DOHH2 (cell line): ENCODE data around the gene TEX19.

Source experiments
- H3F3A ChIP-seq: fragments of 200-600 bp; sonication (generic), shearing (Covaris generic); 2 replicates; pipeline ENCODE4 v1.6.0; 2016; ENCODE audit warnings: antibody characterized with exemption, mild to moderate bottlenecking; ENCODE audit not compliant: control insufficient read depth, insufficient read depth
- H3K27ac ChIP-seq: fragments of 200-600 bp; sonication (generic); 2 replicates; pipeline ENCODE4 v1.5.1; 2014; ENCODE audit warnings: low read depth, mild to moderate bottlenecking, low read length, moderate library complexity
- H3K27me3 ChIP-seq: fragments of 200-600 bp; sonication (generic); 2 replicates; pipeline ENCODE4 v1.6.1; 2014; ENCODE audit warnings: mild to moderate bottlenecking, low read length, mixed read lengths; ENCODE audit not compliant: control insufficient read depth
- H3K36me3 ChIP-seq: fragments of 200-600 bp; sonication (generic); 2 replicates; pipeline ENCODE4 v1.6.1; 2014; ENCODE audit warnings: mild to moderate bottlenecking, low read length, moderate library complexity, mixed read lengths; ENCODE audit not compliant: control insufficient read depth
- H3K4me1 ChIP-seq: fragments of 200-600 bp; sonication (generic); 2 replicates; pipeline ENCODE4 v1.6.1; 2014; ENCODE audit warnings: mild to moderate bottlenecking, low read length, mixed read lengths; ENCODE audit not compliant: control insufficient read depth
- H3K4me2 ChIP-seq: fragments of 200-600 bp; sonication (generic); 2 replicates; pipeline ENCODE4 v1.6.0; 2014; ENCODE audit warnings: mild to moderate bottlenecking, low read length, moderate library complexity
- H3K4me3 ChIP-seq: fragments of 200-600 bp; sonication (generic); 2 replicates; pipeline ENCODE4 v1.5.1; 2014; ENCODE audit warnings: mild to moderate bottlenecking, low read length, mixed read lengths
- H3K79me2 ChIP-seq: fragments of 200-600 bp; sonication (generic); 2 replicates; pipeline ENCODE4 v1.6.1; 2014; ENCODE audit warnings: mild to moderate bottlenecking, low read length, mixed read lengths; ENCODE audit not compliant: control insufficient read depth
- H3K9me2 ChIP-seq: fragments of 200-600 bp; sonication (generic); replicated peaks from 2 replicates; pipeline ENCODE4 v1.6.1; 2014; ENCODE audit warnings: mild to moderate bottlenecking, low read length, mixed read lengths; ENCODE audit not compliant: control insufficient read depth
- H3K9me3 ChIP-seq: fragments of 200-600 bp; sonication (generic); 2 replicates; pipeline ENCODE4 v1.6.1; 2014; ENCODE audit warnings: antibody characterized with exemption, low read length, mixed read lengths; ENCODE audit not compliant: control insufficient read depth, insufficient read depth
- H4K20me1 ChIP-seq: fragments of 200-600 bp; sonication (generic); 2 replicates; pipeline ENCODE4 v1.6.0; 2014; ENCODE audit warnings: low read depth, mild to moderate bottlenecking, antibody characterized with exemption, low read length, moderate library complexity; ENCODE audit not compliant: control insufficient read depth, insufficient read depth
- EZH2phosphoT487 ChIP-seq: fragments of 200-600 bp; sonication (generic); IDR thresholded peaks from 2 replicates; pipeline ENCODE4 v1.6.1; 2017; ENCODE audit warnings: borderline replicate concordance, mild to moderate bottlenecking, antibody characterized with exemption, low read length, moderate library complexity, mixed read lengths
- TF ChIP-seq, protein P1 (sequence below): fragments of 200-600 bp; sonication (generic); IDR thresholded peaks from one replicate; pipeline ENCODE4 v1.5.1; 2014; ENCODE audit warnings: antibody characterized with exemption, mild to moderate bottlenecking, low read depth, low read length; ENCODE audit not compliant: poor library complexity, severe bottlenecking

Gene TEX19

DNA sequence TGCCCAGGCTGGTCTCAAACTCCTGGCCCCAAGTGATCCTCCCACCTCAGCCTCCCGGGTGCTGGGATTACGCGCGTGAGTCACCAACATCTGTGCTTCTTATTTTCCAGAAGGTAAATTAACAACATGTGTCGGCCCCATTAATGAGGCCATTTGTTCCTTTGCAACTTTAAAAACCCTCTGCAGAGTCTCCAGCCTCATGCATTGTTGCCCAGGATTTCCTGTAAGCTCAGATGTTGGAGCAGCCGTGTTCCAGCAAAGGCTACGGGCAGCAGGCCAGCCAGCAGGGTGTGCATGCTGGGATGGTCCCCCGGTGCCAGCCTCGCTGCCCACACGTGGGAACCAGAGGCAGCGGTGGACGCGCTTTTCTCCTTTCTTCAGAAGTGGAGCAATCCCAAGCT, 40.0 kb downstream of the TEX19 start:
- Histone ChIP-seq H3F3A (no peaks in the 10 kb centered on the region), H3K27me3 (no peaks in the 10 kb centered on the region), H3K4me3 (no peak overlapping the region), H3K36me3 (peaks cover 6% of the 10 kb centered on the region; the same call in 1 of the 2 replicates), H3K27ac (no peak overlapping the region), H3K4me1 (0 out of 2 replicates have a peak, but pooled peaks cover 2% of the 10 kb centered on the region), H3K9me2 (no peaks in the 10 kb centered on the region), H4K20me1 (no peaks in the 10 kb centered on the region), H3K4me2 (no peak overlapping the region), H3K9me3 (no peaks in the 10 kb centered on the region), H3K79me2 (no peaks in the 10 kb centered on the region)
- TF ChIP-seq, protein P1, sequence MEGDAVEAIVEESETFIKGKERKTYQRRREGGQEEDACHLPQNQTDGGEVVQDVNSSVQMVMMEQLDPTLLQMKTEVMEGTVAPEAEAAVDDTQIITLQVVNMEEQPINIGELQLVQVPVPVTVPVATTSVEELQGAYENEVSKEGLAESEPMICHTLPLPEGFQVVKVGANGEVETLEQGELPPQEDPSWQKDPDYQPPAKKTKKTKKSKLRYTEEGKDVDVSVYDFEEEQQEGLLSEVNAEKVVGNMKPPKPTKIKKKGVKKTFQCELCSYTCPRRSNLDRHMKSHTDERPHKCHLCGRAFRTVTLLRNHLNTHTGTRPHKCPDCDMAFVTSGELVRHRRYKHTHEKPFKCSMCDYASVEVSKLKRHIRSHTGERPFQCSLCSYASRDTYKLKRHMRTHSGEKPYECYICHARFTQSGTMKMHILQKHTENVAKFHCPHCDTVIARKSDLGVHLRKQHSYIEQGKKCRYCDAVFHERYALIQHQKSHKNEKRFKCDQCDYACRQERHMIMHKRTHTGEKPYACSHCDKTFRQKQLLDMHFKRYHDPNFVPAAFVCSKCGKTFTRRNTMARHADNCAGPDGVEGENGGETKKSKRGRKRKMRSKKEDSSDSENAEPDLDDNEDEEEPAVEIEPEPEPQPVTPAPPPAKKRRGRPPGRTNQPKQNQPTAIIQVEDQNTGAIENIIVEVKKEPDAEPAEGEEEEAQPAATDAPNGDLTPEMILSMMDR = no peak
- no peak for TF ChIP-seq EZH2phosphoT487

GRCh38 chr17:82399601-82400101, 40.6 kb downstream of the TEX19 start:
- 0 out of 2 replicates have a peak, but pooled peaks cover 2% of the 10 kb centered on the region for H3K4me1 ChIP-seq
- no peaks in the 10 kb centered on the region for H3K27me3 ChIP-seq
- no peak overlapping the region for H3K4me2 ChIP-seq
- H4K20me1 ChIP-seq = no peaks in the 10 kb centered on the region
- H3K9me3 ChIP-seq = no peaks in the 10 kb centered on the region
- H3K27ac ChIP-seq = no peak overlapping the region
- TF ChIP-seq, protein P1 = no peak
- no peak for TF ChIP-seq EZH2phosphoT487
- H3K9me2 ChIP-seq = no peaks in the 10 kb centered on the region
- H3K4me3 ChIP-seq = no peak overlapping the region
- no peaks in the 10 kb centered on the region for H3F3A ChIP-seq
- H3K36me3 ChIP-seq = peaks cover 6% of the 10 kb centered on the region; the same call in 1 of the 2 replicates
- no peaks in the 10 kb centered on the region for H3K79me2 ChIP-seq

- Histone ChIP-seq H3K27ac (no peak overlapping the region), H3K4me1 (0 out of 2 replicates have a peak, but pooled peaks cover 2% of the 10 kb centered on the region), H3K36me3 (peaks cover 6% of the 10 kb centered on the region; the same call in 1 of the 2 replicates), H3K27me3 (no peaks in the 10 kb centered on the region), H3K9me3 (no peaks in the 10 kb centered on the region), H4K20me1 (no peaks in the 10 kb centered on the region), H3F3A (no peaks in the 10 kb centered on the region), H3K9me2 (no peaks in the 10 kb centered on the region), H3K79me2 (no peaks in the 10 kb centered on the region), H3K4me2 (no peak overlapping the region), H3K4me3 (no peak overlapping the region)
- TF ChIP-seq, protein P1 = no peak
- no peak for TF ChIP-seq EZH2phosphoT487
Observed at GRCh38 chr17:82400206-82400605, 41.2 kb downstream of the TEX19 start.
